Measurements from ENCODE around the gene GNB5.

The GNB5 gene

GRCh38 chr15:52124270-52124880 lies 66.8 kb downstream of the GNB5 start:
- peak in 1 of 2 donors; percentile 77 for DNase-seq (ENCODE audit: low read depth in 2 of 2)
- TF ChIP-seq CTCF (IDR thresholded peaks at IDR 0.05; ENCODE audit: low read depth, low read length) = no peak
- H3K4me3 ChIP-seq (replicated peaks in 1 of 2; ENCODE audit: low read depth in 2 of 2, low read length in 2 of 2) = no peak overlapping the region

GRCh38 chr15:52121896-52122295 lies 69.3 kb downstream of the GNB5 start:
- H3K4me3 ChIP-seq (replicated peaks in 1 of 2; ENCODE audit: low read depth in 2 of 2, low read length in 2 of 2) = no peak overlapping the region
- no peak for TF ChIP-seq CTCF (IDR thresholded peaks at IDR 0.05; ENCODE audit: low read depth, low read length)
- peak; percentile 65 to 92 for DNase-seq (ENCODE audit: low read depth in 2 of 2)

GRCh38 chr15:52121006-52121405 lies 70.2 kb downstream of the GNB5 start:
- DNase-seq (ENCODE audit: low read depth in 2 of 2) = no peak
- TF ChIP-seq CTCF (IDR thresholded peaks at IDR 0.05; ENCODE audit: low read depth, low read length) = no peak
- no peak overlapping the region for H3K4me3 ChIP-seq (replicated peaks in 1 of 2; ENCODE audit: low read depth in 2 of 2, low read length in 2 of 2)

GRCh38 chr15:52120488-52120887 lies 70.7 kb downstream of the GNB5 start:
- no peak for TF ChIP-seq CTCF (IDR thresholded peaks at IDR 0.05; ENCODE audit: low read depth, low read length)
- no peak for DNase-seq (ENCODE audit: low read depth in 2 of 2)
- H3K4me3 ChIP-seq (replicated peaks in 1 of 2; ENCODE audit: low read depth in 2 of 2, low read length in 2 of 2) = no peak overlapping the region

- TF ChIP-seq CTCF (IDR thresholded peaks at IDR 0.05; ENCODE audit: low read depth, low read length) = no peak
- no peak for DNase-seq (ENCODE audit: low read depth in 2 of 2)
- no peak overlapping the region for H3K4me3 ChIP-seq (replicated peaks in 1 of 2; ENCODE audit: low read depth in 2 of 2, low read length in 2 of 2)
These were observed 72.0 kb downstream of the GNB5 start for GRCh38 chr15:52118969-52119749.

GRCh38 chr15:52117549-52117948 lies 73.6 kb downstream of the GNB5 start:
- no peak for DNase-seq (ENCODE audit: low read depth in 2 of 2)
- no peak overlapping the region for H3K4me3 ChIP-seq (replicated peaks in 1 of 2; ENCODE audit: low read depth in 2 of 2, low read length in 2 of 2)
- TF ChIP-seq CTCF (IDR thresholded peaks at IDR 0.05; ENCODE audit: low read depth, low read length) = no peak
